Breast epithelium (tissue), 4 donors: Measurements from ENCODE around the gene INSM1. TPM values are rescaled to one million over a fixed set of nuclear protein-coding genes. Genes with fewer than 3 reads are reported as not detected.

ENCODE experiments used
- DNase-seq, 2 donors: peaks; one replicate each; pipeline ENCODE4 v3.0.0-alpha.2; 2019; ENCODE audit warnings: low spot score in 2 of 2
- H3K27ac ChIP-seq, 2 donors: fragments of 200-600 bp; sonication (generic) in 1 of 2; one replicate each; pipeline ENCODE4 v1.5.1; 2016 to 2019; ENCODE audit warnings: mild to moderate bottlenecking in 1 of 2
- H3K27me3 ChIP-seq, 2 donors: fragments of 200-600 bp; sonication (generic) in 1 of 2; one replicate each; pipeline versions ENCODE4 v1.5.1 to v1.6.0; 2017 to 2019; ENCODE audit warnings: control low read depth in 1 of 2, mild to moderate bottlenecking in 1 of 2
- H3K36me3 ChIP-seq: fragments of 200-600 bp; one replicate; pipeline ENCODE4 v1.5.1; 2019
- H3K4me1 ChIP-seq, 2 donors: fragments of 200-600 bp; sonication (generic); one replicate each; pipeline ENCODE4 v1.5.1; 2016 to 2019; ENCODE audit warnings: control low read depth in 1 of 2
- H3K4me3 ChIP-seq, 3 donors: fragments of 200-600 bp; sonication (generic); 1 replicate in 2 of 3; 2 replicates in 1 of 3; pipeline ENCODE4 v1.5.1; 2016 to 2019; ENCODE audit warnings: mild to moderate bottlenecking in 3 of 3, moderate library complexity in 2 of 3
- H3K9me3 ChIP-seq, 2 donors: fragments of 200-600 bp; sonication (generic) in 1 of 2; one replicate each; pipeline ENCODE4 v1.5.1; 2016 to 2019; ENCODE audit warnings: control low read depth in 1 of 2
- CTCF ChIP-seq, 3 donors: fragments of 450-650 bp; IDR thresholded peaks; one replicate each; pipeline ENCODE4 v1.5.1; 2016 to 2017; ENCODE audit warnings: antibody characterized with exemption in 3 of 3, mild to moderate bottlenecking in 3 of 3, moderate library complexity in 3 of 3
- POLR2A ChIP-seq: fragments of 450-650 bp; IDR thresholded peaks from one replicate; pipeline ENCODE4 v1.6.1; 2016; ENCODE audit warnings: antibody characterized with exemption, mild to moderate bottlenecking, moderate library complexity
- POLR2AphosphoS5 ChIP-seq, 3 donors: sonication (generic); formaldehyde crosslinking; IDR thresholded peaks; one replicate each; pipeline ENCODE4 v1.6.1; 2017; ENCODE audit warnings: antibody characterized with exemption in 3 of 3
- intact Hi-C: fragments of 100-400 bp; cut with DNase I; formaldehyde crosslinking; loops from one replicate; pipeline ENCODE4 v1.15.1; 2023; ENCODE audit warnings: low total_unique reads
- total RNA-seq, 3 donors: library from RNA; depleted of rRNA; stranded (reverse); fragments of >200 nt; gene quantifications; one replicate each; pipeline ENCODE4 v1.1.0, GENCODE V29; 2016

INSM1 gene
- total RNA-seq, 3 donors from 2014 or later = 0.48 TPM; not detected in 2

GRCh38 chr20:20415321-20415720 is 47.4 kb downstream of the INSM1 start:
- H3K27me3 ChIP-seq = no peaks in the 10 kb centered on the region
- H3K4me3 ChIP-seq = no peak overlapping the region
- H3K4me1 ChIP-seq = no peaks in the 10 kb centered on the region
- H3K36me3 ChIP-seq = no peaks in the 10 kb centered on the region
- intact Hi-C loops = no loop called here
- TF ChIP-seq CTCF (IDR thresholded peaks at IDR 0.05) (no peak), POLR2AphosphoS5 (IDR thresholded peaks at IDR 0.05) (no peak), POLR2A (no peak)
- H3K9me3 ChIP-seq = no peaks in the 10 kb centered on the region
- DNase-seq = no peak
- no peak overlapping the region for H3K27ac ChIP-seq

- DNase-seq = no peak
- TF ChIP-seq POLR2A (no peak), POLR2AphosphoS5 (IDR thresholded peaks at IDR 0.05) (no peak), CTCF (IDR thresholded peaks at IDR 0.05) (no peak)
- Histone ChIP-seq H3K4me3 (no peak overlapping the region), H3K4me1 (no peaks in the 10 kb centered on the region), H3K36me3 (no peaks in the 10 kb centered on the region), H3K27me3 (no peaks in the 10 kb centered on the region), H3K27ac (no peak overlapping the region), H3K9me3 (no peaks in the 10 kb centered on the region)
- intact Hi-C loops = no loop called here
Measured at GRCh38 chr20:20417876-20418676, 50.2 kb downstream of the INSM1 start.
